ENCODE data around the gene TUBB3. TPM values are rescaled to one million over a fixed set of nuclear protein-coding genes. Genes with fewer than 3 reads are reported as not detected.

The TUBB3 gene
- total RNA-seq, 1 donor from 2014 or later, result 26.4 TPM

- peaks cover 27% of the 10 kb centered on the region for H3K36me3 Mint-ChIP-seq
- no peak for TF ChIP-seq CTCF (IDR thresholded peaks at IDR 0.05; ENCODE audit: unreplicated experiment)
- H3K4me1 Mint-ChIP-seq, result no peaks in the 10 kb centered on the region
These were observed 58.3 kb downstream of the TUBB3 start for GRCh38 chr16:89981414-89981813.

GRCh38 chr16:89982318-89982717 lies 59.2 kb downstream of the TUBB3 start:
- Mint-ChIP-seq H3K36me3 (peaks cover 35% of the 10 kb centered on the region), H3K4me1 (no peaks in the 10 kb centered on the region), H3K4me3 (no peak overlapping the region), H3K27me3 (ENCODE audit: low read depth) (no peaks in the 10 kb centered on the region), H3K9me3 (no peaks in the 10 kb centered on the region), H3K27ac (no peak overlapping the region)
- no peak for TF ChIP-seq CTCF (IDR thresholded peaks at IDR 0.05; ENCODE audit: unreplicated experiment)
- DNase-seq (ENCODE audit: low spot score in 2 of 2, unreplicated experiment in 2 of 2), result no peak

More at GRCh38 chr16:89981414-89981813, 58.3 kb downstream of the TUBB3 start:
- Mint-ChIP-seq H3K27ac (no peak overlapping the region), H3K9me3 (no peaks in the 10 kb centered on the region), H3K4me3 (no peak overlapping the region), H3K27me3 (ENCODE audit: low read depth) (no peaks in the 10 kb centered on the region)
- DNase-seq (ENCODE audit: low spot score in 2 of 2, unreplicated experiment in 2 of 2), result no peak

GRCh38 chr16:89983536-89983935 lies 60.4 kb downstream of the TUBB3 start:
- Mint-ChIP-seq H3K36me3 (peaks cover 37% of the 10 kb centered on the region), H3K27me3 (ENCODE audit: low read depth) (no peaks in the 10 kb centered on the region), H3K9me3 (no peaks in the 10 kb centered on the region), H3K27ac (no peak overlapping the region), H3K4me1 (no peaks in the 10 kb centered on the region), H3K4me3 (no peak overlapping the region)
- DNase-seq (ENCODE audit: low spot score in 2 of 2, unreplicated experiment in 2 of 2), result no peak
- no peak for TF ChIP-seq CTCF (IDR thresholded peaks at IDR 0.05; ENCODE audit: unreplicated experiment)

- no peak for DNase-seq (ENCODE audit: low spot score in 2 of 2, unreplicated experiment in 2 of 2)
- TF ChIP-seq CTCF (IDR thresholded peaks at IDR 0.05; ENCODE audit: unreplicated experiment), result no peak
- no peak overlapping the region for H3K27ac Mint-ChIP-seq
- peaks cover 34% of the 10 kb centered on the region for H3K36me3 Mint-ChIP-seq
- no peak overlapping the region for H3K4me3 Mint-ChIP-seq
- H3K27me3 Mint-ChIP-seq (ENCODE audit: low read depth), result no peaks in the 10 kb centered on the region
- H3K9me3 Mint-ChIP-seq, result no peaks in the 10 kb centered on the region
- H3K4me1 Mint-ChIP-seq, result no peaks in the 10 kb centered on the region
These were observed 61.1 kb downstream of the TUBB3 start for GRCh38 chr16:89984216-89984615.

- no peak for DNase-seq (ENCODE audit: low spot score in 2 of 2, unreplicated experiment in 2 of 2)
- Mint-ChIP-seq H3K36me3 (peaks cover 34% of the 10 kb centered on the region), H3K4me1 (no peaks in the 10 kb centered on the region), H3K9me3 (no peaks in the 10 kb centered on the region), H3K4me3 (no peak overlapping the region), H3K27ac (no peak overlapping the region), H3K27me3 (ENCODE audit: low read depth) (no peaks in the 10 kb centered on the region)
- no peak for TF ChIP-seq CTCF (IDR thresholded peaks at IDR 0.05; ENCODE audit: unreplicated experiment)
These were observed 62.1 kb downstream of the TUBB3 start for GRCh38 chr16:89985219-89985618.

Other genes with a start within 250 kb of the TUBB3 start
- gene CDK10, start 236.7 kb upstream of the TUBB3 start, total RNA-seq, result 115 to 130 TPM (median 122 TPM) in 3 replicates
- 7.5 to 9.5 TPM (median 8.8 TPM) in 3 replicates for gene SPATA2L, start 221.6 kb upstream of the TUBB3 start, total RNA-seq
- 17.1 to 18.3 TPM (median 17.5 TPM) in 3 replicates for gene VPS9D1, start 202.4 kb upstream of the TUBB3 start, total RNA-seq
- 35.0 to 42.2 TPM (median 39.3 TPM) in 3 replicates for gene ZNF276, start 201.8 kb upstream of the TUBB3 start, total RNA-seq
- 37.3 to 50.8 TPM (median 46.2 TPM) in 3 replicates for gene FANCA, start 106.7 kb upstream of the TUBB3 start, total RNA-seq
- gene SPIRE2, start 94.9 kb upstream of the TUBB3 start, total RNA-seq, result 4.9 to 6.8 TPM (median 5.5 TPM) in 3 replicates
- gene TCF25, start 49.8 kb upstream of the TUBB3 start, total RNA-seq, result 304 to 323 TPM (median 313 TPM) in 3 replicates
- 6.7 to 7.5 TPM (median 7.5 TPM) in 3 replicates for gene MC1R, start 4.5 kb upstream of the TUBB3 start, total RNA-seq
- gene DEF8, start 25.4 kb downstream of the TUBB3 start, total RNA-seq, result 70.9 to 74.2 TPM (median 74.1 TPM) in 3 replicates
- gene DBNDD1, start 96.1 kb downstream of the TUBB3 start, total RNA-seq, result 10.2 to 11.5 TPM (median 10.7 TPM) in 3 replicates
- gene PRDM7, start 154.0 kb downstream of the TUBB3 start, total RNA-seq, result not detected in 3 replicates

Data from mesothelial cell of epicardium (in vitro differentiated cells).